SK-N-SH (cell line): ENCODE measurements around the gene GSTM4. TPM values are rescaled to one million over a fixed set of nuclear protein-coding genes. Genes with fewer than 3 reads are reported as not detected.

Source experiments
- CTCF ChIA-PET: fragments of 300-600, 350-600 bp; formaldehyde crosslinking; extraction: SDS; loops from one replicate; lab custom pipeline; 2021; lab: Yijun Ruan, JAX
- POLR2A ChIA-PET: fragments of 350-600 bp; sonication (Branson Sonifier 250); formaldehyde crosslinking; extraction: SDS; loops from one replicate; lab custom pipeline; 2020; ENCODE audit warnings: antibody characterized with exemption, inconsistent platforms; lab: Yijun Ruan, JAX
- DNase-seq: peaks from one replicate; pipeline ENCODE4 v3.0.0; 2012
- H2AFZ ChIP-seq: fragments of 200-600 bp; sonication (generic); 2 replicates; pipeline ENCODE4 v1.8.1; 2016; ENCODE audit warnings: antibody characterized with exemption, mild to moderate bottlenecking, low read depth
- H3F3A ChIP-seq: fragments of 200-600 bp; sonication (generic); replicated peaks from 2 replicates; pipeline ENCODE3; 2016; ENCODE audit warnings: antibody characterized with exemption, mild to moderate bottlenecking; ENCODE audit not compliant: insufficient read depth
- H3K27ac ChIP-seq, 2 experiments: fragments of 200-500 bp in 1 of 2; fragments of 200-600 bp in 1 of 2; sonication (Bioruptor generic) in 1 of 2; sonication (generic), shearing (Covaris generic) in 1 of 2; 2 replicates each; pipeline versions ENCODE4 v1.5.1 to v1.6.1; 2014 to 2016; ENCODE audit warnings: low read depth in 2 of 2, inconsistent platforms in 1 of 2, low read length in 1 of 2, mild to moderate bottlenecking in 1 of 2, mixed read lengths in 1 of 2
- H3K27me3 ChIP-seq: fragments of 200-600 bp; sonication (generic), shearing (Covaris generic); 2 replicates; pipeline ENCODE4 v1.6.1; 2016; ENCODE audit warnings: mixed run types; ENCODE audit not compliant: insufficient read depth
- H3K36me3 ChIP-seq, 2 experiments: fragments of 200-500 bp in 1 of 2; fragments of 200-600 bp in 1 of 2; sonication (Bioruptor generic) in 1 of 2; sonication (generic) in 1 of 2; replicated peaks in 1 of 2; 2 replicates each; pipeline versions ENCODE3 to v1.5.1; 2014 to 2016; ENCODE audit warnings: low read length in 1 of 2, mild to moderate bottlenecking in 1 of 2; ENCODE audit not compliant: insufficient read depth in 2 of 2, control insufficient read depth in 1 of 2
- H3K4me1 ChIP-seq, 2 experiments: fragments of 200-500 bp in 1 of 2; fragments of 200-600 bp in 1 of 2; sonication (Bioruptor generic) in 1 of 2; sonication (generic), shearing (Covaris generic) in 1 of 2; 2 replicates each; pipeline versions ENCODE4 v1.5.1 to v1.6.1; 2014 to 2016; ENCODE audit warnings: low read depth in 1 of 2, low read length in 1 of 2, mixed run types in 1 of 2; ENCODE audit not compliant: insufficient read depth in 2 of 2, control insufficient read depth in 1 of 2
- H3K4me2 ChIP-seq: fragments of 200-600 bp; sonication (generic), shearing (Covaris generic); 2 replicates; pipeline ENCODE4 v1.6.1; 2017; ENCODE audit warnings: mixed run types
- H3K4me3 ChIP-seq, 2 experiments: fragments of 200-500 bp in 1 of 2; fragments of 200-600 bp in 1 of 2; sonication (Bioruptor generic) in 1 of 2; sonication (generic), shearing (Covaris generic) in 1 of 2; 2 replicates each; pipeline versions ENCODE4 v1.5.1 to v1.8.1; 2014 to 2016; ENCODE audit warnings: low read depth in 2 of 2, inconsistent platforms in 1 of 2, low read length in 1 of 2, mild to moderate bottlenecking in 1 of 2, mixed read lengths in 1 of 2, moderate library complexity in 1 of 2
- H3K79me2 ChIP-seq: fragments of 200-600 bp; sonication (generic); 2 replicates; pipeline ENCODE4 v1.8.1; 2017; ENCODE audit warnings: mild to moderate bottlenecking; ENCODE audit not compliant: insufficient read depth
- H3K9ac ChIP-seq: fragments of 200-600 bp; sonication (generic); 2 replicates; pipeline ENCODE4 v1.6.1; 2017; ENCODE audit warnings: mixed run types
- H3K9me2 ChIP-seq: fragments of 200-600 bp; sonication (generic); 2 replicates; pipeline ENCODE4 v1.6.1; 2017; ENCODE audit warnings: mixed run types
- H3K9me3 ChIP-seq: fragments of 200-600 bp; sonication (generic); 2 replicates; pipeline ENCODE4 v1.6.1; 2017; ENCODE audit warnings: mixed run types, mild to moderate bottlenecking, moderate library complexity
- H4K20me1 ChIP-seq: fragments of 200-600 bp; sonication (generic); 2 replicates; pipeline ENCODE4 v1.6.1; 2017; ENCODE audit warnings: mild to moderate bottlenecking, mixed run types; ENCODE audit not compliant: insufficient read depth
- CHD2 ChIP-seq: fragments of 150-350 bp; IDR thresholded peaks from 2 replicates; pipeline ENCODE4 v1.6.1; 2018; ENCODE audit warnings: low read length; ENCODE audit not compliant: partially characterized antibody
- CTCF ChIP-seq: fragments of 200-600 bp; sonication (generic); IDR thresholded peaks from 2 replicates; pipeline ENCODE4 v1.6.1; 2017; ENCODE audit warnings: antibody characterized with exemption, mild to moderate bottlenecking, moderate library complexity
- ELF1 ChIP-seq: IDR thresholded peaks from 2 replicates; pipeline ENCODE4 v1.4.0; 2012
- MAX ChIP-seq: IDR thresholded peaks from 2 replicates; pipeline ENCODE4 v1.4.0; 2012; ENCODE audit warnings: low read depth
- NRF1 ChIP-seq: IDR thresholded peaks from 2 replicates; pipeline ENCODE4 v1.6.1; 2012; ENCODE audit warnings: low read depth, mild to moderate bottlenecking, low read length
- PBX3 ChIP-seq: IDR thresholded peaks from 2 replicates; pipeline ENCODE4; 2012
- RCOR1 ChIP-seq: fragments of 150-350 bp; IDR thresholded peaks from 2 replicates; pipeline ENCODE4 v1.6.1; 2017; ENCODE audit warnings: antibody characterized with exemption, low read length
- YY1 ChIP-seq: IDR thresholded peaks from 2 replicates; pipeline ENCODE4 v1.4.0; 2012; ENCODE audit warnings: low read depth, mild to moderate bottlenecking
- WGBS: methylation state at CpG from one replicate; pipeline ENCODE4 v1.1.6; 2017; ENCODE audit warnings: low lambda C conversion rate; 5-methylcytosine and 5-hydroxymethylcytosine counted together
- polyA plus RNA-seq, 3 experiments: library from polyadenylated mRNA; depleted of rRNA; stranded (reverse); fragments of >200 nt; gene quantifications; 2 replicates each; pipeline ENCODE4 v1.2.3, GENCODE V29; 2012

Gene GSTM4
- polyA plus RNA-seq, 1 of the 3 experiments (the other 2 are of a cell fraction): 34.2 TPM

GRCh38 chr1:109658533-109659042 is 2.7 kb downstream of the GSTM4 start:
- H3F3A ChIP-seq: no peaks in the 10 kb centered on the region
- no peaks in the 10 kb centered on the region for H3K9me3 ChIP-seq
- H3K4me2 ChIP-seq: no peak overlapping the region
- H3K9me2 ChIP-seq: no peaks in the 10 kb centered on the region
- no peaks in the 10 kb centered on the region for H3K79me2 ChIP-seq
- WGBS: 53% methylated on average over 3 of the region's 3 CpGs
- no peak overlapping the region for H3K4me3 ChIP-seq
- H3K27ac ChIP-seq: no peak overlapping the region
- H3K4me1 ChIP-seq: peaks cover 3 to 12% of the 10 kb centered on the region in 2 experiments; a peak in 3 of 4 replicates
- H3K36me3 ChIP-seq: peaks cover 0 to 10% of the 10 kb centered on the region in 2 experiments
- no peak overlapping the region for H3K9ac ChIP-seq
- TF ChIP-seq RCOR1: no peak
- TF ChIP-seq MAX: no peak
- TF ChIP-seq PBX3: no peak
- no peak for TF ChIP-seq CHD2
- no peaks in the 10 kb centered on the region for H4K20me1 ChIP-seq
- POLR2A ChIA-PET: no interaction called here
- H2AFZ ChIP-seq: no peak overlapping the region
- no peak for DNase-seq
- H3K27me3 ChIP-seq: no peaks in the 10 kb centered on the region
- CTCF ChIA-PET: interaction anchor here (0.8 to 4.0 kb wide), 8 partner anchors 9 to 326 kb away, joined by 3 to 29 read pairs (median 4); partner anchors contain the start of genes AHCYL1 and GSTM2

GRCh38 chr1:109659145-109659544 is 3.2 kb downstream of the GSTM4 start:
- ChIA-PET POLR2A (no interaction called here), CTCF (interaction anchor here (1.0 to 1.8 kb wide), 2 partner anchors 19 to 127 kb away, joined by 3 to 6 read pairs; no protein-coding TSS in a partner anchor)
- Histone ChIP-seq H3K27ac (no peak overlapping the region), H3K9me2 (no peaks in the 10 kb centered on the region), H3K36me3 (peaks cover 0 to 10% of the 10 kb centered on the region in 2 experiments), H2AFZ (no peak overlapping the region), H3K4me2 (no peak overlapping the region), H4K20me1 (no peaks in the 10 kb centered on the region), H3F3A (no peaks in the 10 kb centered on the region)
- DNase-seq: no peak
- 68% methylated on average over 2 of the region's 2 CpGs for WGBS
- no peak for TF ChIP-seq YY1
- TF ChIP-seq ELF1: no peak
- no peak for TF ChIP-seq NRF1
- no peak for TF ChIP-seq CTCF
- TF ChIP-seq, all 33 proteins: peak for 0
- Histone ChIP-seq H3K27me3 (no peaks in the 10 kb centered on the region), H3K4me3 (no peak overlapping the region), H3K79me2 (no peaks in the 10 kb centered on the region), H3K9ac (no peak overlapping the region), H3K4me1 (peaks cover 7 to 12% of the 10 kb centered on the region in 2 experiments; a peak in 2 of 4 replicates), H3K9me3 (no peaks in the 10 kb centered on the region)
